ENCODE measurements around the gene AP4S1.
A peak's percentile ranks its signal among the peaks of the same experiment; 100 is the strongest.

Gene AP4S1

GRCh38 chr14:31137214-31137889, 111.9 kb downstream of the AP4S1 start:
- DNase-seq (ENCODE audit: low read depth, low spot score), result peak; percentile 13

- no peak for DNase-seq (ENCODE audit: low read depth, low spot score)
These were observed 112.9 kb downstream of the AP4S1 start for GRCh38 chr14:31138301-31138700.

DNA sequence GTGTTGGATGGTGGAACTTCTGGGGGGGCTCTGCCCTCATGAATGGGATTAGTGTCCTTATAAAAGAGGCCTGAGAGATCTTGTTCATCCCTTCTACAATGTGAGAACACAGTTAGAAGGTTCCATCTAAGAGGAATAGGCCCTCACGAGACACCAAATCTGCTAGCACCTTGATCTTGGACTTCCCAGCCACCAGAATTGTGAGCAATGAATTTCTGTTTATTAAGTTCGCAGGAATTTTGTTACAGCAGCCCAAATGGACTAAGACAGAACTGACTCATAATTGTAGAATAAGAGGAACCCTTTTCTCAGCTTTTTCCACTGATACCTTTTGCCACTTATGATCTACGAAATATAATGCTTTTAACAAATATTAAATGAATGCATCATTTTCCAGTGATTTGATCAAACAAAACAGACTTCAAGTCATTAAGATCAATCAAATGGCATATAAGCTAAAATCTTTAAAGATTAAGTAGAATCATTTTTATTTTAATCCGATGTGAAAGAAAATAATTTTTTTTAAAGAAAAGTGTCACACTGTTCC, 113.9 kb downstream of the AP4S1 start:
- no peak for DNase-seq (ENCODE audit: low read depth, low spot score)

DNA sequence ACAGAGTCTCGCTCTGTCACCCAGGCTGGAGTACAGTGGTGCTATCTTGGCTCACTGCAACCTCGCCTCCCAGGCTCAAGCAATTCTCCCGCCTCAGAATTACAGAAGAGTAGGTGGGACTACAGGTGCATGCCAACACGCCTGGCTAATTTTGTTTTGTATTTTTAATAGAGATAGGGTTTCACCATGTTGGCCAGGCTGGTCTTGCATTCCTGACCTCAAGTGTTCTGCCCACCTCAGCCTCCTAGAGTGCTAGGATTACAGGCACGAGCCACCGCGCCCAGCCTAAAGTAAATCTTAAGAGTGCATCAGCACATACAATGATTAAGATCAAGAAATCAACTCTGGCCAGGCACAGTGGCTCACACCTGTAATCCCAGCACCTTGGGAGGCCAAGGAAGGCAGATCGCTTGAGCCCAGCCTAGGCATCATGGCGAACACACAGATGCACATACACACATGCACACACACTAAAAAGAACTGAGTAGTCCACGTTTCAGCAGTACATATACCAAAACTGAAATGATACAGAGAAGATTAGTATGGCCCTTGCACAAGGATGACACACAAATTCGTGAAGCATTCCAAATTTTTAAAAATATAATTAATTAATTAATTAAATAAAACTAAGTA, 117.1 kb downstream of the AP4S1 start:
- DNase-seq (ENCODE audit: low read depth, low spot score), result no peak

Measured in ELF-1 (cell line).